Heart right ventricle (tissue), 16 donors: ENCODE results near the gene DKK3. TPM values are rescaled to one million over a fixed set of nuclear protein-coding genes. Genes with fewer than 3 reads are reported as not detected.
A peak's percentile ranks its signal among the peaks of the same experiment; 100 is the strongest.

Source experiments
- ATAC-seq, 8 donors: fragments of 200-7000 bp; cut with Tn5 transposase; one replicate each; pipeline ENCODE4 v1.9.1; 2020; ENCODE audit warnings: mild to moderate bottlenecking in 8 of 8, moderate library complexity in 8 of 8, moderate number of reproducible peaks in 1 of 8
- DNase-seq, 2 donors: peaks; one replicate each; pipeline ENCODE4 v3.0.0-alpha.2; 2020
- H3K27ac ChIP-seq, 10 donors: fragments of 200-600 bp; sonication (generic) in 2 of 10; one replicate each; pipeline versions ENCODE4 v1.5.0 to v1.8.0; 2020 to 2022; ENCODE audit warnings: mild to moderate bottlenecking in 3 of 10
- H3K27me3 ChIP-seq, 7 donors: fragments of 200-600 bp; one replicate each; pipeline ENCODE4 v1.8.0; 2021 to 2022; ENCODE audit warnings: mild to moderate bottlenecking in 2 of 7
- H3K36me3 ChIP-seq, 9 donors: fragments of 200-600 bp; sonication (generic) in 1 of 9; one replicate each; pipeline versions ENCODE4 v1.5.0 to v1.8.0; 2020 to 2022; ENCODE audit warnings: mild to moderate bottlenecking in 2 of 9
- H3K4me1 ChIP-seq, 9 donors: fragments of 200-600 bp; sonication (generic) in 1 of 9; one replicate each; pipeline versions ENCODE4 v1.5.0 to v1.8.0; 2020 to 2022; ENCODE audit warnings: mild to moderate bottlenecking in 4 of 9
- H3K4me3 ChIP-seq, 10 donors: fragments of 200-600 bp; sonication (generic) in 2 of 10; one replicate each; pipeline versions ENCODE4 v1.5.0 to v1.8.0; 2020 to 2022; ENCODE audit warnings: mild to moderate bottlenecking in 7 of 10, moderate library complexity in 2 of 10
- H3K9me3 ChIP-seq, 11 donors: fragments of 200-600 bp in 10 of 11; sonication (generic) in 2 of 11; one replicate each; pipeline versions ENCODE4 v1.5.0 to v1.8.0; 2013 to 2022; ENCODE audit warnings: mild to moderate bottlenecking in 2 of 11, control low read depth in 1 of 11, moderate library complexity in 1 of 11
- WGBS, 2 donors: extraction: QIAGEN DNeasy Blood & Tissue Kit; methylation state at CpG; one replicate each; pipeline ENCODE4 v1.1.7; 2013; ENCODE audit warnings: inconsistent platforms in 1 of 2; 5-methylcytosine and 5-hydroxymethylcytosine counted together
- intact Hi-C, 10 donors: fragments of 100-400 bp; cut with DNase I; formaldehyde crosslinking; loops; one replicate each; pipeline versions ENCODE4 v1.11.1 to v1.14.2; 2022
- polyA plus RNA-seq, 2 donors: library from polyadenylated mRNA; stranded (reverse); fragments of 200-250 nt; gene quantifications; one replicate each; pipeline ENCODE4 v1.2.3, GENCODE V29; 2013
- total RNA-seq, 10 donors: library from RNA; stranded (reverse); fragmentation: NEBNext Ultra II Directional in 3 of 10; extraction: Animal tissue kit (Norgen Biotek cat#: 25700) in 3 of 10; gene quantifications; one replicate each; pipeline versions ENCODE4 v1.2.1 to v1.2.4, GENCODE V29; 2021 to 2023
- TF ChIP-seq, protein P1 (sequence below), 9 donors: fragments of 200-600 bp; sonication (generic) in 2 of 9; IDR thresholded peaks; one replicate each; pipeline versions ENCODE4 v1.5.0 to v1.8.0; 2021 to 2022; ENCODE audit warnings: antibody characterized with exemption in 9 of 9, mild to moderate bottlenecking in 5 of 9, moderate library complexity in 1 of 9
- donor health status: Arrhythmogenic right ventricular cardiomyopathy.
- donor health status: ischemic (EF 13 %, LVEDD 7.1; RV severe dilation, severe dysfunction).
- donor health status: healthy with polysubstance abuse.
- donor health status: DM: no; HTN: yes; CAD: no.
- donor health status: DM: no; HTN: no; CAD: no.
- donor health status: ischemic (EF 25% LVEDD 6.9; RV normal size, moderate dysfunction).
- donor health status: ischemic (EF 25% LVEDD 5.7; RV mildly dilated, moderate dysfunction).
- donor health status: healthy.
- donor health status: DM: yes; HTN: yes; CAD: no.
- donor health status: Ischemic cardiomyopathy.
- donor health status: ischemic (EF 35%, LVEDD 5.7; RV mildly dilated, moderate dysfunction).
- donor health status: nonischemic (EF 11% LVEDD 7.7; RV severe dilation, severe dysfunction).
- donor health status: DM: yes; HTN: yes; CAD: no.
- donor health status: PGD.
- donor health status: ischemic (EF 29% LVEDD 5.4; RV normal size, mild dysfunction).
- donor health status: nonischemic (EF 23%, LVEDD 6.1; RV moderate dilation, normal function).

Gene DKK3
- total and polyA plus RNA-seq, 12 donors = 113 to 1,034 (median 601) TPM

DNA sequence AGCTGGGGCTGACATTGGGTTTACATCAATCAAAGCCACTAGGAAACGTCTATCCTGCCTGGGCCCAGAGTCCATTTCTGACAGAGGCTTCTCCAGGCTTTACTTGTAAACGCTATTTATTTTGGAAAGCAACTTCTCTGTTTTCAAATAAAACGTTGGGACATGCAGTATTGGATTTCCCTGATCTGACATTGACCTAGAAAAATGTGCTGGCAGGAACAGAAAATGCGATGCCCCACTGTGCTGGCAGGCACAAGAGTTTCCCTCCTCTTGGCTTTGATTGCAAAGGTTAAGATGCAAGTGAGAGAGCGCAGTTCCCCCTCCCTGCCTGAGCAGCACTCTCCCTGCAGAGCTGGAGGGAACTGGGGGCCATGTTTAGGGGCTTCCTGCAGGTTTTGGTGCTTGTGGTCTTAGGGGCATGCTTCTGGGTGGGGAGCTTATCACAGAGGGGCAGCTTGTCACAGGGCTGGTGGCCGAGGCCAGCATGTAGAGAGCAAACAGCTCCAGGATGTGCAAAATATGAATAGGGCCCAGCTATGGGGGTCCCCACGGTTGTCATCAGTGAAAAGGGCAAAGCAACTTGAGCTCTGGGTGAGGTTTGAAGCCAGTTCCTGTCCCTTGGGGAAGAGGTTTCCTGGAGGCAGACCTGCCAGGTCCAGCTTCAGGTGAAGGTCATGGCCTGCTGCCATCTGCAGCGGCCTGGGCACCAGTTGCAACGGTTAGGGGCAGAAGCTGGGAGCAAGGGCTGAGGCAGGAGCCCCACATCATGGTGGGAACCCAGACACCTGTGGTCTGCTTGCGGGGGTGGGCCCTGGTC, 42.3 kb upstream of the DKK3 start:
- Histone ChIP-seq H3K27ac (peak overlapping the region in 2 of 10 donors; percentile 10 to 31), H3K36me3 (no peaks in the 10 kb centered on the region), H3K4me3 (no peak overlapping the region), H3K9me3 (no peaks in the 10 kb centered on the region), H3K27me3 (no peaks in the 10 kb centered on the region), H3K4me1 (peaks cover 7 to 42% (median 19%) of the 10 kb centered on the region in 9 donors)
- no peak for ATAC-seq
- TF ChIP-seq, protein P1, sequence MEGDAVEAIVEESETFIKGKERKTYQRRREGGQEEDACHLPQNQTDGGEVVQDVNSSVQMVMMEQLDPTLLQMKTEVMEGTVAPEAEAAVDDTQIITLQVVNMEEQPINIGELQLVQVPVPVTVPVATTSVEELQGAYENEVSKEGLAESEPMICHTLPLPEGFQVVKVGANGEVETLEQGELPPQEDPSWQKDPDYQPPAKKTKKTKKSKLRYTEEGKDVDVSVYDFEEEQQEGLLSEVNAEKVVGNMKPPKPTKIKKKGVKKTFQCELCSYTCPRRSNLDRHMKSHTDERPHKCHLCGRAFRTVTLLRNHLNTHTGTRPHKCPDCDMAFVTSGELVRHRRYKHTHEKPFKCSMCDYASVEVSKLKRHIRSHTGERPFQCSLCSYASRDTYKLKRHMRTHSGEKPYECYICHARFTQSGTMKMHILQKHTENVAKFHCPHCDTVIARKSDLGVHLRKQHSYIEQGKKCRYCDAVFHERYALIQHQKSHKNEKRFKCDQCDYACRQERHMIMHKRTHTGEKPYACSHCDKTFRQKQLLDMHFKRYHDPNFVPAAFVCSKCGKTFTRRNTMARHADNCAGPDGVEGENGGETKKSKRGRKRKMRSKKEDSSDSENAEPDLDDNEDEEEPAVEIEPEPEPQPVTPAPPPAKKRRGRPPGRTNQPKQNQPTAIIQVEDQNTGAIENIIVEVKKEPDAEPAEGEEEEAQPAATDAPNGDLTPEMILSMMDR (IDR thresholded peaks at IDR 0.05) = no peak
- 63 to 80% methylated on average over 10 of the region's 10 CpGs for WGBS, 2 donors
- no peak for DNase-seq
- intact Hi-C loops = loop anchor here in 3 of 10 donors (5.0 to 10.0 kb wide), 3 partner anchors 64 to 194 kb away; partner anchors contain the start of gene MICAL2 (in 1 of the 3)

DNA sequence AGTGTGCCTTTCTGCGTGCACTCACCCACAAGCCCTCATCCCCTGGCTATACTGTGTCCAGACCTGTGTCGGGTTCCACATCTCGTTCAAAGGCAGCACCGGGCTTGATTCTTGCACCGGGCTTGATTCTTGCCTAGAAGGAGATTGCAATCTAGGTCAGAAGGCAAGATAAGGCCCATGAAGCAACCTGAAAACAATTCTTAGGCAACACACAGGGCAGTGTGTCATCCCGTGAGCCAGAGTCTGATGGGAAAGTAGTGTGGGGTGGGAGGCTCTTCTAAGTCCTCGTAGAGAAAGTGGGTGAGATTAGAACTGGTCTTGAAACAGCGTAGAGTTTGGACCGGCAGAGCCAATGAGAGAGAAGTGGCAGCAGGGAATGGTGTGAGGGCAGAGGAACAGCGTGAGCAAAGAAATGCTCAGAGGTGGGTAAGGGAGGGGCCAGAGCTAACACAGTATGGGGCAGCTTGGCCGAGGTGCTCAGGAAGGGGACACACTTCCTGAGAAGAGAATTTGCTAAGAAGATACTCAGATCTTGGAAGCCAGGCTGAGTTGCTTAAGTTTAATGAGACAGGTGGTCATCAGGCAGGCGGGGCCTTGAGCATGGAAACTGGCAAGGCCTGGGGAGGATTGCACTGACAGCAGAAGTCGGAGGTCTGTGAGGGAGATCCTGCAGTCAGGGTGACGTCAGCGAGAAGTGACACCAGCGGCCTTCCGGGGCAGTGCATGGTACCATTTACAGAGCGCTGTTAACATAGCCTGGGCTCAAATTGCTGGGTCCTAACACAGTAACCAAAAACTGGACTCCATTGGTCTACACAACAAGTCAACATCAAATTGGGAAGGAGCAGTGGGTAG, 40.7 kb upstream of the DKK3 start:
- DNase-seq = no peak
- TF ChIP-seq, protein P1 (IDR thresholded peaks at IDR 0.05) = no peak
- Histone ChIP-seq H3K36me3 (no peaks in the 10 kb centered on the region), H3K4me1 (peaks cover 7 to 42% (median 24%) of the 10 kb centered on the region in 9 donors), H3K4me3 (no peak overlapping the region), H3K27ac (no peak overlapping the region), H3K9me3 (no peaks in the 10 kb centered on the region), H3K27me3 (no peaks in the 10 kb centered on the region)
- intact Hi-C loops = loop anchor here in 6 of 10 donors (2.0 to 10.0 kb wide), 5 partner anchors 183 to 254 kb away; no protein-coding TSS in a partner anchor
- WGBS, 2 donors = 92 to 97% methylated on average over 18 of the region's 18 CpGs
- no peak for ATAC-seq

DNA sequence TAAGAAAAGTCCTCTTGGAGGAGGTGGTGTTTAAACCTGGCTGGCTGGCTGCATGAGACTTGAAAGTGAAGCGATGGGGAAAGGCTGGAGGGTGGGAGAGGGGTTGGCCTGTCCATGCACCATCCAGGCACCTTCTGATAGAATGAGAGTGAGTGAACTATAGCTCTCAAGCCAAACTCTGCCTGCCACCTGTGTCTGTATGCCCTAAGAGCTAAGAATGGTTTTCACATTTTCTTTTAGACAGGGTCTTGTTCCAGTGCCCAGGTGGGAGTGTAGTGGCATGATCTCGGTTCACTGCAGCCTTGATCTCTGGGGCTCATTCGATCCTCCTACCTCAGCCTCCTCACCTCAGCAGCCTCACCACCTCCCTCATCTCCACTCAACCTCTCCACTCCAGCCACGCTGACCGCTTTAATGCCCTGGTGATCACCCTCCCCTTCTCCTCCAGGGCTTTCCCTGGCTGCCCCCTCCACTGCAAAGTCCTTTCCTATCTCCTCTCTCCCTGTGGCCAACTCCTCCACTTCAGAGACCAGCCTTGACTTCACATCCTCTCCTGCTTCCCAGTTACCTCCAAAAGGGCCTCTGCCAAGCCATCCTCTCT, 38.3 kb upstream of the DKK3 start:
- WGBS, 2 donors = 64 to 73% methylated on average over 5 of the region's 5 CpGs
- ATAC-seq (no peak), DNase-seq (no peak)
- no peaks in the 10 kb centered on the region for H3K9me3 ChIP-seq
- TF ChIP-seq, protein P1 (IDR thresholded peaks at IDR 0.05) = no peak
- no peaks in the 10 kb centered on the region for H3K36me3 ChIP-seq
- H3K4me1 ChIP-seq = peaks cover 7 to 43% (median 26%) of the 10 kb centered on the region in 9 donors
- H3K4me3 ChIP-seq = no peak overlapping the region
- H3K27ac ChIP-seq = no peak overlapping the region
- intact Hi-C loops = loop anchor here (1.0 to 10.0 kb wide), 10 partner anchors 114 to 252 kb away; no protein-coding TSS in a partner anchor
- no peaks in the 10 kb centered on the region for H3K27me3 ChIP-seq
